Right lobe of liver (tissue), 6 donors: ENCODE measurements around the gene GNPAT. TPM values are rescaled to one million over a fixed set of nuclear protein-coding genes. Genes with fewer than 3 reads are reported as not detected.

Experiments
- ATAC-seq, 4 donors: fragments of 200-7000 bp; cut with Tn5 transposase; one replicate each; pipeline ENCODE4 v1.9.1; 2020; ENCODE audit warnings: mild to moderate bottlenecking in 4 of 4, moderate library complexity in 4 of 4
- DNase-seq, 3 donors: peaks; one replicate each; pipeline ENCODE4 v3.0.0-alpha.2; 2020
- H3K27ac ChIP-seq, 3 donors: fragments of 200-600 bp; one replicate each; pipeline ENCODE4 v1.8.0; 2022
- H3K27me3 ChIP-seq, 2 donors: fragments of 200-600 bp; one replicate each; pipeline ENCODE4 v1.8.0; 2022
- H3K36me3 ChIP-seq, 4 donors: fragments of 200-600 bp; sonication (generic) in 1 of 4; one replicate each; pipeline versions ENCODE4 v1.5.1 to v1.8.0; 2017 to 2022; ENCODE audit warnings: control low read depth in 1 of 4
- H3K4me1 ChIP-seq, 4 donors: fragments of 200-600 bp; sonication (generic) in 1 of 4; one replicate each; pipeline versions ENCODE4 v1.5.1 to v1.8.0; 2017 to 2022; ENCODE audit warnings: control low read depth in 1 of 4
- H3K4me3 ChIP-seq, 3 donors: fragments of 200-600 bp; one replicate each; pipeline ENCODE4 v1.8.0; 2022
- H3K9me3 ChIP-seq, 4 donors: fragments of 200-600 bp; sonication (generic) in 1 of 4; one replicate each; pipeline versions ENCODE4 v1.5.1 to v1.8.0; 2017 to 2022; ENCODE audit warnings: control low read depth in 1 of 4
- POLR2A ChIP-seq: fragments of 450-650 bp; IDR thresholded peaks from one replicate; pipeline ENCODE4 v1.6.1; 2017; ENCODE audit warnings: antibody characterized with exemption, mild to moderate bottlenecking
- WGBS: methylation state at CpG from one replicate; pipeline ENCODE4 v1.1.6; 2018; ENCODE audit warnings: low coverage, low lambda C conversion rate; ENCODE audit not compliant: insufficient coverage; ENCODE audit errors: missing lambda C conversion rate; 5-methylcytosine and 5-hydroxymethylcytosine counted together
- intact Hi-C, 2 donors: fragments of 100-400 bp; cut with DNase I; formaldehyde crosslinking; loops; one replicate each; pipeline versions ENCODE4 v1.11.2 to v1.14.1; 2022
- total RNA-seq, 6 experiments: library from RNA; depleted of rRNA in 2 of 6; stranded (reverse); fragments of >200 nt in 2 of 6; fragmentation: NEBNext Ultra II Directional in 3 of 6; extraction: Animal tissue kit (Norgen Biotek cat#: 25700) in 3 of 6; gene quantifications; one replicate each; pipeline versions ENCODE4 v1.1.0 to v1.2.4, GENCODE V29; 2016 to 2023
- TF ChIP-seq, protein P1 (sequence below), 4 donors: fragments of 200-600 bp in 3 of 4; fragments of 450-650 bp in 1 of 4; IDR thresholded peaks; one replicate each; pipeline versions ENCODE4 v1.5.1 to v1.8.0; 2016 to 2022; ENCODE audit warnings: antibody characterized with exemption in 4 of 4, mild to moderate bottlenecking in 2 of 4
- donor health status: DM: no; HTN: yes; CAD: no.
- donor health status: DM: no; HTN: no; CAD: no.
- donor health status: DM: no; HTN: no; CAD: no.
- donor health status: DM: no; HTN: yes; CAD: no.
- donor health status: DM: no; HTN: yes; CAD: no.

Gene GNPAT
- total RNA-seq, 6 experiments from 2014 or later = 18.5 to 24.3 (median 20.1) TPM

DNA sequence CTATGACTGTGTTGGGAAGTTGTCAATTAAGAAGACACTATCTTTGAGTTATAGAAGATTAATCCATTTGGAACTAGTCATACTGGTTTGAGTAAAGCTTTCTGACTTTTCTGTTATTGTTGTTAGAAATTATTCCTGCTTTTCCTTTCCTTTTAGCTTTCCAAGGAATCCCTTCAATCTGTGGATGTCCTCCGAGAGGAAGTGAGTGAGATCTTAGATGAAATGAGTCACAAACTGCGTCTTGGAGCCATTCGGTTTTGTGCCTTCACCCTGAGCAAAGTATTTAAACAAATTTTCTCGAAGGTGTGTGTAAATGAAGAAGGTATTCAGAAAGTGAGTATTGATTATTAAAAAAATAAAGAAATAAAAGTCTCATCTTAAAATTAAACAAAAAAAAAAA is 19.3 kb downstream of the GNPAT start:
- Histone ChIP-seq H3K27me3 (no peaks in the 10 kb centered on the region), H3K9me3 (no peaks in the 10 kb centered on the region), H3K27ac (no peak overlapping the region), H3K4me3 (no peak overlapping the region), H3K36me3 (peaks cover 0 to 61% (median 22%) of the 10 kb centered on the region in 4 donors), H3K4me1 (no peaks in the 10 kb centered on the region)
- no peak for DNase-seq
- TF ChIP-seq, protein P1, sequence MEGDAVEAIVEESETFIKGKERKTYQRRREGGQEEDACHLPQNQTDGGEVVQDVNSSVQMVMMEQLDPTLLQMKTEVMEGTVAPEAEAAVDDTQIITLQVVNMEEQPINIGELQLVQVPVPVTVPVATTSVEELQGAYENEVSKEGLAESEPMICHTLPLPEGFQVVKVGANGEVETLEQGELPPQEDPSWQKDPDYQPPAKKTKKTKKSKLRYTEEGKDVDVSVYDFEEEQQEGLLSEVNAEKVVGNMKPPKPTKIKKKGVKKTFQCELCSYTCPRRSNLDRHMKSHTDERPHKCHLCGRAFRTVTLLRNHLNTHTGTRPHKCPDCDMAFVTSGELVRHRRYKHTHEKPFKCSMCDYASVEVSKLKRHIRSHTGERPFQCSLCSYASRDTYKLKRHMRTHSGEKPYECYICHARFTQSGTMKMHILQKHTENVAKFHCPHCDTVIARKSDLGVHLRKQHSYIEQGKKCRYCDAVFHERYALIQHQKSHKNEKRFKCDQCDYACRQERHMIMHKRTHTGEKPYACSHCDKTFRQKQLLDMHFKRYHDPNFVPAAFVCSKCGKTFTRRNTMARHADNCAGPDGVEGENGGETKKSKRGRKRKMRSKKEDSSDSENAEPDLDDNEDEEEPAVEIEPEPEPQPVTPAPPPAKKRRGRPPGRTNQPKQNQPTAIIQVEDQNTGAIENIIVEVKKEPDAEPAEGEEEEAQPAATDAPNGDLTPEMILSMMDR (IDR thresholded peaks at IDR 0.05) = no peak
- no peak for TF ChIP-seq POLR2A
- ATAC-seq = no peak
- 86% methylated on average over 4 of the region's 4 CpGs for WGBS
- intact Hi-C loops = no loop called here

- TF ChIP-seq POLR2A = no peak
- TF ChIP-seq, protein P1 (IDR thresholded peaks at IDR 0.05) = no peak
- Histone ChIP-seq H3K9me3 (no peaks in the 10 kb centered on the region), H3K27me3 (no peaks in the 10 kb centered on the region), H3K4me1 (no peaks in the 10 kb centered on the region), H3K27ac (no peak overlapping the region), H3K4me3 (no peak overlapping the region), H3K36me3 (peaks cover 0 to 80% (median 34%) of the 10 kb centered on the region in 4 donors)
- WGBS = 100% methylated on average over 1 of the region's 1 CpG
- no peak for ATAC-seq
- intact Hi-C loops = no loop called here
- DNase-seq = no peak
Observed at GRCh38 chr1:231264642-231265041, 23.6 kb downstream of the GNPAT start.

DNA sequence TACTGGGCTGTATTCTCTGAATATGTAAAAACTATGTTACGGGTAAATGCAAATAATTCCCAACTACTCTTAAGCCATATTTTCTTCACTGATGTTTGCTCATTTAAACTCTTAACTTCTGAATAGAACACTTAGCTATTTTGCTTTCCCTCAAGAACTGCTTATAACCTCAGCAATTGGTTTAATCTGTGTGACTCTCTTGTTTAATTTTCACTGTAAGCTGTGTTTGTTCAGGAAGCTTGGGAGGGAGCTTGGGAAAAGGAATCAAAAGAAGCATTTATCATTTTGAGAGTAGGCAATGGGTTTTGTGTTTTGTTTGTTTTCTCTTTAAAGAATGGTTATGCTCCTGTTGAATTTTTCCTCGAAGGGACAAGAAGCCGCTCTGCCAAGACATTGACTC is 24.4 kb downstream of the GNPAT start:
- H3K9me3 ChIP-seq = no peaks in the 10 kb centered on the region
- intact Hi-C loops = no loop called here
- H3K4me3 ChIP-seq = no peak overlapping the region
- WGBS = 91% methylated on average over 3 of the region's 3 CpGs
- no peaks in the 10 kb centered on the region for H3K27me3 ChIP-seq
- H3K36me3 ChIP-seq = peaks cover 0 to 77% (median 30%) of the 10 kb centered on the region in 4 donors
- no peak for TF ChIP-seq POLR2A
- TF ChIP-seq, protein P1 (IDR thresholded peaks at IDR 0.05) = no peak
- H3K27ac ChIP-seq = no peak overlapping the region
- DNase-seq = no peak
- no peak for ATAC-seq
- H3K4me1 ChIP-seq = no peaks in the 10 kb centered on the region

- intact Hi-C loops = no loop called here
- Histone ChIP-seq H3K9me3 (no peaks in the 10 kb centered on the region), H3K27me3 (no peaks in the 10 kb centered on the region), H3K36me3 (peaks cover 0 to 72% (median 30%) of the 10 kb centered on the region in 4 donors), H3K4me1 (no peaks in the 10 kb centered on the region), H3K27ac (no peak overlapping the region), H3K4me3 (no peak overlapping the region)
- no peak for ATAC-seq
- no peak for DNase-seq
- TF ChIP-seq, protein P1 (IDR thresholded peaks at IDR 0.05) = no peak
- no peak for TF ChIP-seq POLR2A
- 0% methylated on average over 1 of the region's 1 CpG for WGBS
Observed at GRCh38 chr1:231266811-231267322, 25.9 kb downstream of the GNPAT start.

DNA sequence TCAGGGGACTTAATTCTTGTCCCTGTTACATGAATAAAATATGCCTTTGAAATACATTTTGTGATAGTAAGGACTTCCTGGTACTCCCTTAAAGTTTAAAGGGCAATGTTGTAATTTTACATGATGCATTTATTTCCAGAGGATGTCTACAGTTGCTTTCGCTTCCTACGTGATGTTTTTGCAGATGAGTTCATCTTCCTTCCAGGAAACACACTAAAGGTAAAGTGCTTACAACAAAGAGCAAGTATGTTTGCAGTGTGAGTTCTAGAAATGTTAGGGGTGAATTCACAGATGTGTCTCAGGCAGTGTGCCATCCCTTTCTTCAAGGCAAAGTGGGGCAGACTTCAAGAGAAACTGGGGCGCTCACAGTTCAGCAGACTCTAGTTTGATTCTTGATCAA is 31.2 kb downstream of the GNPAT start:
- H3K27me3 ChIP-seq = no peaks in the 10 kb centered on the region
- TF ChIP-seq, protein P1 (IDR thresholded peaks at IDR 0.05) = no peak
- DNase-seq (no peak), ATAC-seq (no peak)
- no peaks in the 10 kb centered on the region for H3K4me1 ChIP-seq
- H3K36me3 ChIP-seq = peaks cover 0 to 74% (median 28%) of the 10 kb centered on the region in 4 donors
- intact Hi-C loops = no loop called here
- H3K27ac ChIP-seq = no peak overlapping the region
- H3K4me3 ChIP-seq = no peak overlapping the region
- WGBS = 80% methylated on average over 3 of the region's 3 CpGs
- H3K9me3 ChIP-seq = no peaks in the 10 kb centered on the region
